ENCODE data around the gene DLL4.

DLL4 gene

GRCh38 chr15:40964006-40964405 is 34.9 kb downstream of the DLL4 start:
- Histone ChIP-seq H3K27me3 (ENCODE audit: low read depth, low read length) (no peaks in the 10 kb centered on the region), H3K79me2 (ENCODE audit: low read length) (no peaks in the 10 kb centered on the region), H3K9ac (ENCODE audit: low read length) (no peak overlapping the region), H3K9me3 (ENCODE audit: insufficient read depth, low read length) (no peaks in the 10 kb centered on the region), H3K36me3 (replicated peaks; ENCODE audit: low read depth, low read length) (no peaks in the 10 kb centered on the region), H2AFZ (ENCODE audit: low read depth, low read length) (no peak overlapping the region; the same call in 1 of the 2 replicates), H3K27ac (ENCODE audit: low read length) (no peak overlapping the region), H3K4me1 (ENCODE audit: low read length) (no peaks in the 10 kb centered on the region), H3K4me2 (ENCODE audit: low read length) (no peak overlapping the region), H3K4me3 (ENCODE audit: low read length) (no peak overlapping the region), H4K20me1 (ENCODE audit: insufficient read depth, low read length) (no peaks in the 10 kb centered on the region)
- no peak for TF ChIP-seq CTCF (IDR thresholded peaks at IDR 0.05; ENCODE audit: low read depth, low read length)
- TF ChIP-seq EZH2phosphoT487 (IDR thresholded peaks at IDR 0.05; ENCODE audit: low read depth), result no peak

- Histone ChIP-seq H4K20me1 (ENCODE audit: insufficient read depth, low read length) (no peaks in the 10 kb centered on the region), H3K36me3 (replicated peaks; ENCODE audit: low read depth, low read length) (no peaks in the 10 kb centered on the region), H3K27ac (ENCODE audit: low read length) (no peak overlapping the region), H3K79me2 (ENCODE audit: low read length) (no peaks in the 10 kb centered on the region), H2AFZ (ENCODE audit: low read depth, low read length) (no peak overlapping the region), H3K9me3 (ENCODE audit: insufficient read depth, low read length) (no peaks in the 10 kb centered on the region), H3K4me2 (ENCODE audit: low read length) (no peak overlapping the region), H3K4me1 (ENCODE audit: low read length) (no peaks in the 10 kb centered on the region), H3K9ac (ENCODE audit: low read length) (no peak overlapping the region), H3K4me3 (ENCODE audit: low read length) (no peak overlapping the region), H3K27me3 (ENCODE audit: low read depth, low read length) (no peaks in the 10 kb centered on the region)
- TF ChIP-seq EZH2phosphoT487 (IDR thresholded peaks at IDR 0.05; ENCODE audit: low read depth) (no peak), CTCF (IDR thresholded peaks at IDR 0.05; ENCODE audit: low read depth, low read length) (no peak)
Measured at GRCh38 chr15:40964634-40965033, 35.5 kb downstream of the DLL4 start.

- no peak overlapping the region for H3K4me2 ChIP-seq (ENCODE audit: low read length)
- H3K27ac ChIP-seq (ENCODE audit: low read length), result no peak overlapping the region
- H3K79me2 ChIP-seq (ENCODE audit: low read length), result no peaks in the 10 kb centered on the region
- no peaks in the 10 kb centered on the region for H3K9me3 ChIP-seq (ENCODE audit: insufficient read depth, low read length)
- no peak for TF ChIP-seq EZH2phosphoT487 (IDR thresholded peaks at IDR 0.05; ENCODE audit: low read depth)
- no peak for TF ChIP-seq CTCF (IDR thresholded peaks at IDR 0.05; ENCODE audit: low read depth, low read length)
- no peak overlapping the region for H3K9ac ChIP-seq (ENCODE audit: low read length)
- no peaks in the 10 kb centered on the region for H3K4me1 ChIP-seq (ENCODE audit: low read length)
- no peaks in the 10 kb centered on the region for H3K36me3 ChIP-seq (replicated peaks; ENCODE audit: low read depth, low read length)
- no peak overlapping the region for H3K4me3 ChIP-seq (ENCODE audit: low read length)
- H4K20me1 ChIP-seq (ENCODE audit: insufficient read depth, low read length), result no peaks in the 10 kb centered on the region
- H2AFZ ChIP-seq (ENCODE audit: low read depth, low read length), result no peak overlapping the region
- no peaks in the 10 kb centered on the region for H3K27me3 ChIP-seq (ENCODE audit: low read depth, low read length)
Measured at GRCh38 chr15:40968290-40969085, 39.3 kb downstream of the DLL4 start.

- H3K9me3 ChIP-seq (ENCODE audit: insufficient read depth, low read length), result no peaks in the 10 kb centered on the region
- no peak overlapping the region for H3K9ac ChIP-seq (ENCODE audit: low read length)
- H3K36me3 ChIP-seq (replicated peaks; ENCODE audit: low read depth, low read length), result no peaks in the 10 kb centered on the region
- H2AFZ ChIP-seq (ENCODE audit: low read depth, low read length), result no peak overlapping the region
- H4K20me1 ChIP-seq (ENCODE audit: insufficient read depth, low read length), result no peaks in the 10 kb centered on the region
- H3K4me3 ChIP-seq (ENCODE audit: low read length), result no peak overlapping the region
- H3K4me2 ChIP-seq (ENCODE audit: low read length), result no peak overlapping the region
- no peaks in the 10 kb centered on the region for H3K27me3 ChIP-seq (ENCODE audit: low read depth, low read length)
- TF ChIP-seq EZH2phosphoT487 (IDR thresholded peaks at IDR 0.05; ENCODE audit: low read depth) (no peak), CTCF (IDR thresholded peaks at IDR 0.05; ENCODE audit: low read depth, low read length) (no peak)
- H3K79me2 ChIP-seq (ENCODE audit: low read length), result no peaks in the 10 kb centered on the region
- H3K4me1 ChIP-seq (ENCODE audit: low read length), result no peaks in the 10 kb centered on the region
- H3K27ac ChIP-seq (ENCODE audit: low read length), result no peak overlapping the region
Measured at GRCh38 chr15:40969363-40969762, 40.2 kb downstream of the DLL4 start.

All from OCI-LY3 (cell line).